K562 (cell line): ENCODE data around the gene GALNT17.

Source experiments
- ATF4 ChIP-seq: fragments of 450-650 bp; formaldehyde crosslinking; IDR thresholded peaks from 2 replicates; pipeline ENCODE4 v1.4.0; 2022; ENCODE audit warnings: mild to moderate bottlenecking, moderate library complexity
- CREB1 ChIP-seq, 2 experiments: sonication (generic) in 1 of 2; formaldehyde crosslinking in 1 of 2; IDR thresholded peaks; 2 replicates each; pipeline versions ENCODE4 v1.6.1 to v1.8.0; 2012 to 2022; ENCODE audit warnings: inconsistent platforms in 1 of 2, mild to moderate bottlenecking in 1 of 2, missing genetic modification reagents in 1 of 2, moderate library complexity in 1 of 2
- EP300 ChIP-seq: IDR thresholded peaks from 2 replicates; pipeline ENCODE4 v1.6.1; 2012; ENCODE audit warnings: low read length, improper control_type of control experiment
- FOS ChIP-seq: IDR thresholded peaks from 3 replicates; pipeline ENCODE4 v1.6.1; 2011; ENCODE audit not compliant: insufficient read length; ENCODE audit errors: extremely low read depth
- KDM4B ChIP-seq, 2 experiments: fragments of 450-650 bp in 1 of 2; sonication (generic) in 1 of 2; IDR thresholded peaks; 2 replicates each; pipeline ENCODE4 v1.6.1; 2016 to 2017; ENCODE audit warnings: borderline replicate concordance in 2 of 2, antibody characterized with exemption in 1 of 2, low read depth in 1 of 2, mild to moderate bottlenecking in 1 of 2
- NFE2L1 ChIP-seq: fragments of 450-650 bp; IDR thresholded peaks from 2 replicates; pipeline ENCODE4 v1.6.1; 2016; ENCODE audit warnings: missing genetic modification characterization, low read depth, mild to moderate bottlenecking, missing compliant biosample characterization, moderate library complexity, borderline replicate concordance
- SFPQ ChIP-seq: fragments of 200-400 bp; formaldehyde crosslinking; IDR thresholded peaks from 2 replicates; pipeline ENCODE4 v1.6.1; 2017; ENCODE audit warnings: mild to moderate bottlenecking, low read depth, low read length, moderate library complexity
- SP2 ChIP-seq: IDR thresholded peaks from 2 replicates; pipeline ENCODE4 v1.6.1; 2011; ENCODE audit warnings: mild to moderate bottlenecking, low read depth, low read length, moderate library complexity; ENCODE audit not compliant: poor library complexity, severe bottlenecking; ENCODE audit errors: extremely low read depth
- SRF ChIP-seq, 2 experiments: fragments of 250-450, 450-650 bp in 1 of 2; sonication (Bioruptor Pico) in 1 of 2; sonication (generic) in 1 of 2; formaldehyde crosslinking; IDR thresholded peaks; 2 replicates each; pipeline versions ENCODE4 v1.5.0 to v1.5.1; 2020 to 2022; ENCODE audit warnings: mild to moderate bottlenecking in 1 of 2, missing genetic modification reagents in 1 of 2

GRCh38 chr7:71133856-71134255 lies 1.9 kb downstream of the GALNT17 start:
- TF ChIP-seq SP2 (no peak), CREB1 (IDR thresholded peaks at IDR 0.05) (no peak), CREB1 (CRISPR knock-in tag; IDR thresholded peaks at IDR 0.05) (no peak), FOS (no peak), EP300 (no peak), NFE2L1 (tag) (no peak), KDM4B (IDR thresholded peaks at IDR 0.05; ENCODE audit: borderline replicate concordance in 2 of 2, low read depth in 1 of 2) (no peak), SFPQ (no peak), SRF (CRISPR knock-in tag; IDR thresholded peaks at IDR 0.05) (no peak), ATF4 (CRISPR knock-in tag) (no peak)
